ENCODE data around the gene UBE2G2.

The UBE2G2 gene

GRCh38 chr21:44742418-44743153 lies 59.0 kb downstream of the UBE2G2 start:
- DNase-seq = no peak

- DNase-seq = no peak
Observed at GRCh38 chr21:44741921-44742320, 59.7 kb downstream of the UBE2G2 start.

- no peak for DNase-seq
Observed at GRCh38 chr21:44740742-44741141, 60.9 kb downstream of the UBE2G2 start.

GRCh38 chr21:44739316-44739715 lies 62.3 kb downstream of the UBE2G2 start:
- DNase-seq = no peak

DNA sequence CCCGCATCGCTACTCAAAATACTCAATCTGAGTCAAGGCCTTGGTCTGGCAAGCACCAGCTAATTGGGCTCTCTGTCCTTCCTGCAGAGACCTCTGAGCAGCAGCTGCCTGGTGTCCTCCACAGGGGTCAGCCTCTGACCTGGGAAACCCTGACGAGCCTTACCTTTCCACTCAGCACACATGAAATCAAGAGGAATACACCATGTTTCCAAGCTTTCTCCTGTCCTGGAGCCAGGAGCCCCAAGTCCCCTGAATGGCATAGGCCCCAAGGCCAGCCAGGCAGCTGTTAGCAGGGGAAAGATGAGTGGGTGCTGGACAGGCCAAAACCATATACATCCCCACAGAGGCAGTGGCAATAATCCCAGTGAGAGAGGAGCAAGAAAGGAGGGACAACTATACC lies 63.0 kb downstream of the UBE2G2 start:
- DNase-seq = no peak

DNA sequence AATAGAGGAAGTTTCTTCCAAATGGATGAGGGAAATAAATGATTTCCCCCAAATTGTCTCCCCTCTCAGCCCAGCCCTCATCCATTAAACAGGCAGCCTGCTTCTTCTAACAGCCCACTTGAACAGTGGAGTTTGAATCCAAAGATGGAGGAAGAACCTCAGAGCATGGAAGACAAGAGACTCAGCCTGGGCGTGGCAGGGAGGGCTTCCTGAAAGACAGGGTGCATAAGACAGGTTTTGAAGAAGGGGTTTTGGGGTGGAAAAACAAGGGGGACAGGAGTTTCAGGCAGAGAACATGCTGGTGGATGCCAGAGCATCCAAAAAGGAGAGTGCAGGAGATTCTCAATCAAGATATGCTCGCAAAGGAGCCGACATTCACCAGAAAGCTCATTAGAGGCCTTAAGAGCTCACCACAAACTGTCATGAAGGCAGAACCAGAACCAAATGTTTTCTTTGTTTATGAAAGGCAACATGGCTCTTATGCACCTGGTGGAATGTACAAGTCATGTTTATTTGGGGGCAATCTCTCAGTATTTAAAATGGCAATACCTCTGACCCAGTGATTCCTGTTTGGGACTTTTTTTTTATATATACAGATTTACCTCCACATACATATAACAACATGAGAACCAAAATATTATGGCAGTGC lies 63.8 kb downstream of the UBE2G2 start:
- DNase-seq = no peak

DNA sequence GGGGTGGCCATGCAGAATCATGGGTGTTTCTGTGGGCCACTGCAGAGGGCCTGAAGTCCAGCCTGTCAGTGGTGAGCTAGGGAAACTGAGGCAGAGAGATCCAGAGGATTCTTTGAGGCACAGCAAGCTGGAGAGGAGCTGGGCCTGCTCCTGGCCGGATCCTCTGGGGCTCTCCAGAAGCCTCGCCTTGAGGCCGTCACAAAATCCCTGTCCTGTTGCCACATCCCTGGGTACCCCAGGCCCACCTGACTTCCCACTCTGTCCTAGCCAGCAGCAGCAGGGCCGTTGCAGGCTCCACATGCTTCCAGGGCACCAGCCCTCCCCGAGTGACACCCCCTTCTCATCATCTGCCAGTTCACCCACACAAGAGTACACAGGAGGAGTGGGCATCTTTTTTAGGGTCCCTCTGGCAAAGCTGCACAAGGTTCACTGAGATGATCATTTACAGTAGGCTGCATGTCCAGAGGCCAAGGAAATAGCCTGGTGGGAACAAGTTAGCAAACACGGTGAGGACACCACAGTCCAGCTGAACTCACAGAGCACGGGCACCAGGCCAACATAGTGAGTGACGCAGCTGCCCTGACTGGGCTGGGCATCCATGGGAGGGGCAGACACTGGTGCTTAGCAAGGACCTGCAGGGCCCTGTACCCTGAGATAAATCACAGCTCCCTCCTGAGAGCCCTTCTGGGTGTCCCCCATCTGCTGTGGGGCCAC lies 65.2 kb downstream of the UBE2G2 start:
- DNase-seq = no peak

- DNase-seq = no peak
Observed at GRCh38 chr21:44735821-44736220, 65.8 kb downstream of the UBE2G2 start.

- no peak for DNase-seq
Observed at GRCh38 chr21:44734841-44735240, 66.8 kb downstream of the UBE2G2 start.

- DNase-seq = no peak
Observed at GRCh38 chr21:44734026-44734745, 67.4 kb downstream of the UBE2G2 start.

DNA sequence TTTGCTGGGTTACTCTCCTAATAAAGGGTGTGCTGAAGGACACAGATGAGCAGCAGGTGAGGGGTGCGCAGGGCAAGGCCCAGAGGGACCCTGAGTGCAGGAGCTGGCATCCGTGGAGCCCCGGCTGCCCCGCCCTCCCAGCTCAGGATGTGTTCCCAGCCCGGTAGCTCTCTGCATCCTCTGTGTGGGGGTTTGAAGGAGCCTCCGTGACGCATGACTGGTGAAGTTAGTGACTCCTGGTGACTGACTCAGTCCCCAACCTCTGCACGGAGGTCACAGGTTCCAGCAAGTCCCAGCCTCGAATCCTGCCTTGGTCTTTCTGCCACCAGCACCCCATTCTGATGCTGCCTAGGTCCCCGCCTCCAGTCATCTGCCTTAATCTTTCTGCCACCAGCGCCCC lies 68.7 kb downstream of the UBE2G2 start:
- DNase-seq = no peak

DNA sequence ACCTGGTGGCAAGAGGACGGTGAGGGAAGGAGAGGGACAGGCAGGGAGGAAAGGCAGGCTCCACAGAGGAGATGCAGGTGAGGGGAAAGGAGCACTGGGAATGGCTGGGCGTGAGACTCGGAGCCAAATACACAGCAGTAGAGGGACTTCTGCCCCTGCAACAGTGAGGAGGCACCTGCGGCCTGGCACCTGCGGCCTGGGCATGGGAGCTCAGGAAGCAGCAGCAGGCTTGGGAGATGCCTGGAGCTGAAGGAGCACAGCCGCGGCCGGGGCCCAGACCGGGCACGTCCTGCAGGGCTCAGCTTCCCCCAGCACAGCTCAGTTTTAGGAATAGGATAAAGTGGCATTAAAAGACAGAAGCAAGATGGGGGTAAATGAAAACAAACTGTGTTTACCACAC lies 69.4 kb downstream of the UBE2G2 start:
- no peak for DNase-seq

DNA sequence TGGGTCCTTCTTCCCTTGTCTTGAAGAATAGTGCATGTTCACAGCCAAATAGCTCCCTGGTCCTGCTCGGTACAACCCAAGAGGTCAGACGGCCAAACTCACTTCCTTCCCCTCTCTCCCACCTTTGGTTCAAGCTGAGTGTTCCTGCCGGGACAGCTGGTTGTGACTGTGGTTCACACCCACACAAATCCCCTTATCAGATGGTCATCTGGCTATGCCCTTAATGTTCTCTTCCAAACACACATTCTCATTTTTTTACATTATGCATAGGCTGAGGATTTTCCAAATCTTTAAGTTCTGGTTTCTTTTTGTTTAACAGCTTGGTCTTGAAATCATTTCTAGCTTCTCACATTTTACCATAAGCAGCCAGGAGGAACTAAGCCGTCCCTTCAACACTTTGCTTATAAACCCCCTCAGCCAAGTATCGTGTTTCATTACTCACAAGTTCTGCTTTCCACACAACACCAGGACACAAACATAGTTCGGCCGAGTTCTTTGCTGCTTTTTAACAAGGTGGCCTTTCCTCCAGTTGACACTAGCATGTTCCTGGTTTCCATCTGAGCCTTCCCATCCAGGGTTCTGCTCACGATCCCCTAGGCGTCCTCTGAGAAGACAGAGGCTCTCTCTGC lies 70.6 kb downstream of the UBE2G2 start:
- DNase-seq = no peak

GRCh38 chr21:44730028-44730395 lies 71.6 kb downstream of the UBE2G2 start:
- no peak for DNase-seq

DNA sequence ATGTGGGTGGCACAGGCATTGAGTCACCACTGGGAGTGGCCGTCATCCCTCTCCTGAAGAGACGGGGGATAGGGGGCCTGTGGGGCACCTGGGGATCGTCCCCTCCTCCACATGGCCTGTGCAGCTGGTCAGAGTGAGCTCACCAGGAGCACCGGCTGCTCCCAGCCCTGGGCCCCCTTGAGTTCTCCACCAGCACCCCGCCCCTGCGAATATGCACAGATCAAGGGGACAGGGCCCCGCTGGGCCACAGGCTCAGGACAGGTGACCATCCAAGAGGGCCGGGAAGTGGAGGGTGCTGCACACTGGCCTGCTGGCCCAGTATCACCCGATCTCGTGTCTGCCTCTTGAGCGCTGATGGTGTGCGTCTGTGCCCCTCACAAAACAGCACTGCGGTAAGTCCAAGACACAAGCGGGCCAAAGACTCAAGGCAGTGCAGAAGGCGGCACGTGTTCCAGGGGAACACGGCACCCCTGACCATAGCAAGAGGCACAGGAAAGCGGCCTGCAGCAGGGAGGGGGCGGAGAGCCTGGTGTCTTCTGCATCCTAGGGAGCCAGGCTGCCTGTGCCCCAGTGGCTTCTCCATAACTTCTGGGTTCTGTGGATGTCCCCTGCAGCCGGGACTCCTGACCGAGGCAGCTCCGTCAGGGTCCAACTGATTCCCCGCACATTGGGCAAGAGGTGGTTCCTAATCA lies 72.1 kb downstream of the UBE2G2 start:
- DNase-seq = no peak

- no peak for DNase-seq
Observed at GRCh38 chr21:44728716-44729115, 72.9 kb downstream of the UBE2G2 start.

- no peak for DNase-seq
Observed at GRCh38 chr21:44727757-44728156, 73.9 kb downstream of the UBE2G2 start.

DNA sequence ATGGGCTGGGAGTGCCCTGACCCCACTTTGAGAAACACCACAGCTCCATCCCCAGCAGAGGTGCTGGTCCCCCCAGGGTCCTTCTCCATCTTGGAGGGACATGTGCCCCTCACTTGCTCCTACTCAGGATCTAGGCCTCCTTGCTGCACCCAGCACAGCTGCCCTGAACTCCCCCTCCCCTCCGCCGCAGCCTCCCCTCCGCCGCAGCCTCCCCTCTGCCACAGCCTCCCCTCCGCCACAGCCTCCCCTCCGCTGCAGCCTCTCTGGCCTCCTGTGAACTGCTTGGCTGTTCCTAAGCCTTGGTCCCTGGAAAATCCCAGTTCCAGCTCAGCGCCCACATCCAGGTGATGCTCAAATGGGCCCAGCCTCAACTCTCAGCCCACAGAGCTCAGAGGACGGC lies 74.3 kb downstream of the UBE2G2 start:
- DNase-seq = no peak

DNA sequence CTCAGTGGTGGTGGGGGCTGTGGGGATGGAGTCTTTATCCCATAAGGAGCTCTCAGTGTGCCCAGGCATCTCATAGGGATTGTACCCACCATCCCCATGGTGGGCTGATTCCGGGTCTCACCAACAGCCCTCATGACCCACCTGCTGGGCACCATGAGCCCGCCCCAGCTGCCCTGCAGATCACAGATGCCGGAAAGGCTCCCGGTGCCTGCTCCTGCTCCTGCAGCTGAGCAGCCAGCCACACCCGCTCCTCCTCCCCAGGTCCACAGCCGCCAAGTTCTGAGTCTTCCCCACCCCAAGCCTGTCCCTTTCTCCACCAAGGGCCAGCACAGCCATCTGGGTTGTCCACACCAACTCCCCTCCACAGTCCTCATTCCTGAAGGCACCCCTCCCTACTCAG lies 74.8 kb downstream of the UBE2G2 start:
- DNase-seq = no peak

- no peak for DNase-seq
Observed at GRCh38 chr21:44724926-44725325, 76.7 kb downstream of the UBE2G2 start.

DNA sequence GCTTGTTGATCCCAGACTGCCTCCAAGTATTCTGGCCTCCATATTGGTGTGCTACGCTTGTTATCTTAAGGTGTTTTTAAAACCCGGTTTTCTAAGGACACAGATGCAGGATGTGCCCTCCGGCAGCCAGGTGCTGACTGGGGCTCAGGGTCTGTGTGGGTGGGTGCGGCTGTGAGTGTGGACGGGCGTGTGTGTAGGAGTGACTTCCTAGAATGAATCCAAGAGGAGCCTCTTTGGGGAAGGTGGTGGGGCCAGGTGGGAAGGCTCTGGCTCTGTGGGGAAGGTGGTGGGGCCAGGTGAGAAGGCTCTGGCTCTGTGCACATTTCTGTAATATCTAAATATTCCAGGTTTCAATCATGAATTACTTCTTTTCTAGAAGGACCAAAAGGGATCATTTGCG lies 77.4 kb downstream of the UBE2G2 start:
- DNase-seq = no peak
